Eye (tissue), 1 donor: ENCODE data around the gene SIRT7.

ENCODE experiments used
- DNase-seq: peaks from one replicate; pipeline ENCODE4 v3.0.0-alpha.2; 2015

Gene SIRT7

DNA sequence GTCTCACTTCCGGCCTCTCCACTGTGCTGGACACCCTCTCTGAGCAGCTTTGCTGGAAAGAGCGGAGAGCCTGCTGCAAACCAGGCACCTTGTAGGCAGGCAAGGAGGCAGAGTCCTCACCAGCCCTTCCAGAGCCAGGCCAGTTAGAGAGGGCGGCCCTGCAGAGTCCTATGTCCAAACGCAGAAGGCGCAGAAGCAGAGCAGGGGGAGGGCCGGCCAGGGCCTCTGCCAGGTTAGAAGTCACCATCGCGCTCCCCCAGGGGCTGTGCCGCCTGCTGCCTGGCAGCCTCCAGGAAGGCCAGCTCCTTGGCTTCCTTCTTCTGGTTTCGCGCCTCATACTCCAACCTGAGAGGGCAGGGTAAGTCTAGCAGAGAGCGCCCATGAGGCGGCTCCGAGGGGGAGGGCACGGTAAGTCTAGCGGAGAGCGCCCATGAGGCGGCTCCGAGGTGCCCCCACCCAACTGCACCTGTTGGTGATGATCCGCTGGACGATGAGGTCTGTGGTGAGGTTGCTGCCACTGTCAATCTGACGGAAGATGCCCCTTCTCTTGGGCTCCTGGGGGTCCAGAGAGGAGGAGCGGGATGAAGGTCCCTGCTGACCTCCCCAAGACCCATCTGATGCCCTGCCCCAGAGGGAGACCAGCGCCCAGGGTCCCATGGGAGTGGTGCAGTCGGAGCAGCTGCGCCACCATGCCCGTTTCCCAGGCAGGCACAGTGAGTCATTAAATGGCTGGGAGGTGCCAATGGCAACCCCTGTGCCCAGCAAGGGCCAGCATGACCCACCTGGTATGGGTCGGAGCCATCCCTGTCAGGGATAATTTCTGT is 13.2 kb downstream of the SIRT7 start:
- no peak for DNase-seq

DNA sequence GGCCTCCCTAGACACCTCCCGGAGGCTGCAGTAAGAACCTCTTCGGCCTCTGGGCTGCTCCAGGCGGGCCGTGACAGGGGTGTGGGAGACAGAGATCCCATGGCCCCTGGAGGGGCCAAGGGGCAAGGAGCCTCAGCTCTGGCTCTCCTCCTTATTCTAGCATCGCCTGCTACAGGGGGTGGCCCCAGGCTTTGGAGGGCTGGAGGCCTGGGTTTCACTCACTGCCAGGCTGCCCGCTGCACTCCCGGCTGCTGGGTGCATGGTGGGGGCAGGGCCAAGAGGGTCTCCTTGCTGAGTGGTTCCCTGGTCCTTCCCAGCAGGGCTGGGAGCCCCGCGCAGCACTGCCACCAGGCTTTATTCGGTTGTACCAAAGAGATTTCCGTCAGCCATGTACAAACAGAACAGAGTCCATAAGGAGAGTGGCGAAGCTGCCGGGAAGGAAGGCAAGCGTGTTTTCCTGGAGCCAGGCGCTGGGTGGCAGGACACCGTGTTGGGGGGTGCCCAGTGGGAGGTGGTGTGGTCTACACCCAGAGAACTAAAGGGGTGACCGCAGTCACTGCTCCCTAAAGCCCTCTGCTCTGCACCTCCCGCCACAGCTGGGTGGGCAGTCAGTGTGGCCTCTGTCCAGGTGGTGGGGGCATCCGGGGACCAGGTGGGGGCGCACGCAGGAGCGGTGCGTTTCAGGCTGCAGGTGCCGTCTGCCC is 13.9 kb downstream of the SIRT7 start:
- DNase-seq, result no peak

DNA sequence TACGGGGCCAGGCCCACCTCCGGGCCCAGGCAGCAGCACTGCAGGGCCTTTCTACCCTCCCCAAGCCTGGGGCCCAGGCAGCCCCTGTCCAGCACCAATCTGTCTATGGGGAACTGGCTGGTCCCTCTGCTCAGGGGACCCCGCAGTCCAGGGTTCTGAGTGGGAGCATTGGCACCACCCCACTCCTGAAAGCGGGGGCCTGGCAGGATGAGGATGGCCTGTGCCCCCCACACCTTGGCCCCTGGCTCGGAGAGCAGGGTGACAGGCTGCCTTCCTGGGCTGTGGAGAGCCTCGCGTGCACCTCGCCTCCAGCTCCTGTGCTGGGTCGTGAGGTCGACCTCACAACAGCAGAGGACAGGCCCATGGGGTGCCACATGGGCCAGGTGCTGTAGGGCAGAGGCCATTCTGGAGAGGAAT is 14.6 kb downstream of the SIRT7 start:
- DNase-seq, result no peak

DNA sequence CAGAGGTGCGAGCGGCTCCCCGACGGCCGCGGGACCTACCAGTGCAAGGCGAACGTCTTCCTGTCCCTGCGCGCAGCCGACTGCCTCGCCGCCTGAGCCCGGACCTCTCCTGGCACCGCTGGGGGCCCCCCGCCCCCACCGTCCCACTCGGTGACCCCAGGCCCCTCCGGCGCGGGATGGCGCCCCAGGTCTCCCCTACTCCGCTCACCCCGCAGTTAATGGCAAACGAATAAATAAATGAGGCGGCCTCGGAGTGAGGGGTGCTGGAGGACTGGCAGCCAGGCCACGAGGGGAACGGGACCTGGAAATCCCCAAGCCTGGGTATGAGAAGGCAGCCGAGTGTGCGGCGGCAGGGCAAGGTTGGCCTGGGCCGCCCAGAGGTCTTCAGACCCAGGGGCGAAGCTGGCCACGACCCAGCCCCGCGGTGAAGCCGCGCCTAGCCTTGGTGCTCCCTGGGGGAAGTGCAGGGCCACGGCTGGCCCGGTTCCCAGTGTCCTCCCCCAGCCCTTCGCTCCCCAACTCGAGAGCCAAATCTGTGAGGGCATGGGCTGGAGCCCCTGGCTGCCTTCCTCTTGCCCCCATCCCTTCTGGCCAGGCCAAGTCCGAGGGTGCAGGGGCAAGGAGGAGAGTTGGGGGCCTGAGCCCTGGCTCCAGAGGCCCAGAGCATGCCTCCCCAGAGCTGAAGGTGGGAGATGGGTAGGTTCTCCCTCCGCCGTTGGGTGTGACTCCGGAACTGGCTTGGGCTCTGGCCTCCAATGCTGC is 15.1 kb downstream of the SIRT7 start:
- no peak for DNase-seq

DNA sequence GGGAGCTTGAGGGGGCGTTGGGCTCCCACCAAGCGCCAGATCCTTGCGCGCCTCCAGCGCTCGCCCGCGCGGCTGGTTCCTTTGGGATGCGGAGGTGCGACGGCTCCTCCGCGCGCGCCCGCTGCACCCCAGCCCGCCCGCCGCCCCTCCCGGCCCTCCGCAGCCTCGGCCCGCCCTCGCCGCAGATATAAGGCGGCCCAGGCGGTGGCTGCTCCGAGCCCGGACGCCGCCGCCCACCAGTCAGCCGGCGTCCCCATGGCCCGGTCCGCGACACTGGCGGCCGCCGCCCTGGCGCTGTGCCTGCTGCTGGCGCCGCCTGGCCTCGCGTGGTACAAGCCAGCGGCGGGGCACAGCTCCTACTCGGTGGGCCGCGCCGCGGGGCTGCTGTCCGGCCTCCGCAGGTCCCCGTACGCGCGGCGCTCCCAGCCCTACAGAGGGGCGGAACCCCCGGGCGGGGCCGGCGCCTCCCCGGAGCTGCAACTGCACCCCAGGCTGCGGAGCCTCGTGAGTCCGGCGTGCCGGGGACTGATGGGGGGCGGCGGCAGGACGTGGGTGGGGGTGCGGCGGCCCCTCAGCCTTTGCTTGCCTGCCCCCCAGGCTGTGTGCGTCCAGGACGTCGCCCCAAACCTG is 15.8 kb downstream of the SIRT7 start, which contains the start of gene NPB:
TSS of gene NPB (plus strand) at position 216 of the 630 bp plus-strand sequence. CDS start at position 256, 40 bp downstream.
- DNase-seq, result peak; percentile 43

DNA sequence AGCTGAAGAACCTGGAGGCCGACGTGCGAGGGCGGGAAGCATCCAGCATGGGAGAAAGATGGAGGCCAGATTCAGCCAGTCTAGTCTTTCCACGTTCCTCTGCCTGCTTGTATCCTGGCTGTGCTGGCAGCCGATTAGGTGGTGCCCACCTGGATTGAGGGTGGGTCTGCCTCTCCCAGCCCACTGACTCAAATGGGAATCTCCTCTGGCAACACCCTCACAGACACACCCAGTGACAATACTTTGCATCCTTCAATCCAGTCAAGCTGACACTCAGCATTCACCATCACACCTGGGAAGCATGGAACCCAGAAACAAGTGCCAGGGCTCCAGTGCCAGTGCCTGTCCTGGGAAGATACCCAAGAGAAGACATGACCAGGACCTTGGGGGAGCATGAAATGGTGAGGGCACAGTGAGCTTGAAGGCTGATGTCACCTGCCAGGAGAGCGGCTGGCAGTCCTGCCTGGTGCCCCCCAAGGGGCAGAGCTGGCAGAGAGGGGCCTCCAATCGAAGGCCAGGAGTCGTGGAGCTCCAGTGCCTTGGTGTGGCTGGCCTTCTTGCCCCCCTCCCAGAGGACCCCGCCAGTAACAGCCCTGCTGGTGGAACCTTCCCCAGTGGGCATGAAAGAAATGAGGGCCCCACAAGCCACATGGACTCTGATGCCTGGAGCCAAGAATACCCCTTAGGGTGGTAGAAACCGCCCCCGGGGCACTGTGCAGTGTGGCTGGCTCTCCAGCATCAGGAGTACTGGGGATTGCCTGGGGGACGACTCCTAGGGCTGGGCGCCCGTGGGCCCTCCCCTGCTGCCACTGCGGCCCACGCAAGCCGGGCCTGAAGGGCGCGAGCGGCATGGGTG is 16.6 kb downstream of the SIRT7 start:
- peak; percentile 7 for DNase-seq

DNA sequence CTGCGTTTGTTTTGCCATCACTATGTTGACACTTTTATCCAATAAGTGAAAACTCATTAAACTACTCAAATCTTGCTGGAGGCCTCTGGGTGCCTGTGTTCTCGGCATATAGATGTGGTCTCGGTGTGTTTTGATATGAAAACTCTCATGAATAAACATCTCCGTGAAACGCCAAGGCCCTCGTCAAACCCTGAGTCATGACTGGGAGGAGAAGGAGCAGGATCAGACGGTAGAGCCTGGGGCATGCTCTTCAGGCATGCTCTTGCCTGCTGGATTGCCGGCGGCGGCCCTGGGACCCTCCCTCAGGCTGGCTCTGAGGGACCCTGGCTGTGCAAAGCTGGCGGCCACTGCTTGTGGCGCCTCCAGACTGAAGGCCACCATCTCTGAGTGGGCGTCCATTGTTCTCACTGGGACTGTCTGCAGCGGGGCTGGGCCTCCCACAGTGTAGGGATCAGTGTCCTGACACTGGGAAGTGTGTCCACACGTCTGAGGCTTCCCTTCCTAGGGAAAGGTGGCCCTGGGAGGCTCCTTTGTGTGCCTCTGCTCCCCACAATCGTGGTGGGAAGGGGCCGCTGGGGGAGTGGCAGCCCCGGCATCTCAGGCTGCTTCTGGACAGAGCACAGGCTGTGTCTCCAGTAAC is 17.7 kb downstream of the SIRT7 start:
- no peak for DNase-seq

DNA sequence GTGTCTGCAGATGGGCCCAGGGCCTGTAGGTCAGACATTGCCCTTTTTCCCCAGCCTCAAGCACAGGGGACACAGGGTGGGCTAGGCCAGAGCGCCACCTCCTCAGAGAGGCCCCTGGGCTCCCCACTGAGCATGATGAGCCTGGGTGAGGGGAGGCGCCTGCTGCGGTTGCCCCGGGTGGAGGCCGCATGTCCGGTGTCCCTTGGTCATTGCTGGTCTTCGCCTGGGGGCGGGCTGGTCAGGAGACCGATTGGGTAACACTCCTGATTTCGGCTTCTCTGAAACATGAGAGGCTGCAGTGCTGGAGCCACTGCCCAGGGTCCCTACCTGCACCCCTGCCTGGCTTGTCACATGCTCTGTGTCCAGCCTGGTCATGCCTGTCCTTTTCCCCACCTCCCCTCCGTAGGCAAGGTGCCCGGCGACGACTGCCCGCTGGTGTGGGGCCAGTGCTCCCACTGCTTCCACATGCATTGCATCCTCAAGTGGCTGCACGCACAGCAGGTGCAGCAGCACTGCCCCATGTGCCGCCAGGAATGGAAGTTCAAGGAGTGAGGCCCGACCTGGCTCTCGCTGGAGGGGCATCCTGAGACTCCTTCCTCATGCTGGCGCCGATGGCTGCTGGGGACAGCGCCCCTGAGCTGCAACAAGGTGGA is 18.3 kb downstream of the SIRT7 start:
- DNase-seq, result no peak

DNA sequence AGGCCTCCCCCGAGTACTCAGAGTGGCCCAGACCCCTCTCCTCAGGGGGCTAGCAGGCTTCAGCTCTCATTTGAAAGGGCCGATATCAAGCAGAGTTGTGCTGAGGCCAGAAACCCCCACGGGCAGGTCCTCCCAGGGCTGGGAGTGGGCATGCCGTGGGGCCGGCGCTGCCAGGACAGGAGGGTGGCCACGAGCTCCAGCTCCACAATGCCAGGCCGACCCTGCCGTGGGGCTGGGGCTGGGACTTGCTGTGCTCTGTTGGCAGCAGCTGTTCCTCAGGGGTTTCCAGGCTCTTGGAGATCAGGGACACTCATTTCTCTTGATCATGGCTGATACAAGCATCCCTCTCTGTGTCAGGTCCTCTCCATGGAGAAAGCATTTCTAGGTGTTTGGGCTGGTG is 19.1 kb downstream of the SIRT7 start:
- DNase-seq, result no peak

DNA sequence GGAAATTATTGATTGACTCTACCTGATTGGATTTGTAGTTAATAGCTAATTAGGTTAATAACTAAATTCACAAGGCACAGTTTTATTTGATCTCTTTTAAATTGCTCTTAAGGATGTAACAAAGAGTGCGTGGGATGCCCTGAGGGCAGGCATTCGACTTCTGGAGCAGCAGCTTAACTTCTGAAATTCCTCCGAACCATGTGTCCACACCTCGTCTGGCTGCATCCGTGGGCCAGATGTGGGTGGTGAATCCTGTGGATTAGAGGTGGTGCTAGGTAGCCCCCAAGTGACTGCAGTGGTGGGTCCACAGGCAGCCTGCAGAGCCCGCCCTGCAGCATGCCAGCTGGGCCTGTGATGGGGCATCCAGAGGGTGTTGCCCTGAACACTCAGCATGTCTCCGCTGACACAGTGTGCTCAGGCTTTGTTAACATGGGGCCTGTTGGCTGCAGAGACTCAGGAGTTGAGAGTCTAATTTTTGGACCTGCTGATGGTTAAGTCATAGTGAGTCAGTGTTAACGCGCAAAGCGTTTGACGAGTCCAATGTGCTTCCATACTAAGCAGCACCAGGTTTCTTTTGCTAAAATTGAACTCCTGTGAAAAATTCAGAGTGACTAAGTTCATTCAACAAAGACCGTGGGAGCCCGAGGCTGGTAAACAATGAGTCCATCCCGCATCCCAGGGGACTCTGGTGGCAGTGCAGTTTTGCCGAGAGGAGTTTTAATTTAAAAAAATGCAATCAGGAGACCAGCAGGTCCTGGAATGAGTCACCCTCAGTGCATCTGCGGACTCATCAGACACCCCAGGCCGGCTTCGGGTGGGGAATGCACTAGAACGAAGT is 19.7 kb downstream of the SIRT7 start:
- DNase-seq, result peak; percentile 7

DNA sequence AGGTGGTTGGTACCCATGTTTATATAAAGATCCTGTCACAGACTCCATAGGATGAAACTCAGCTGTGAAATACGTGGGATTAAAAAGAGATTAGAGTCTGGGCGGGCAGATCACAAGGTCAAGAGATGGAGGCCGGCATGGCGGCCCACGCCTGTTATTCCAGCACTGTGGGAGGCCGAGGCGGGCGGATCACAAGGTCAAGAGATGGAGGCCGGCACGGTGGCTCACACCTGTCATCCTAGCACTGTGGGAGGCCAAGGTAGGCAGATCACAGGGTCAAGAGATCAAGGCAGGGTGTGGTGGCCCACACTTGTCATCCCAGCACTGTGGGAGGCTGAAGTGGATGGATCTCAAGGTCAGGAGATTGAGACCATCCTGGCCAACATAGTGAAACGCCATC is 22.6 kb downstream of the SIRT7 start:
- DNase-seq, result no peak

DNA sequence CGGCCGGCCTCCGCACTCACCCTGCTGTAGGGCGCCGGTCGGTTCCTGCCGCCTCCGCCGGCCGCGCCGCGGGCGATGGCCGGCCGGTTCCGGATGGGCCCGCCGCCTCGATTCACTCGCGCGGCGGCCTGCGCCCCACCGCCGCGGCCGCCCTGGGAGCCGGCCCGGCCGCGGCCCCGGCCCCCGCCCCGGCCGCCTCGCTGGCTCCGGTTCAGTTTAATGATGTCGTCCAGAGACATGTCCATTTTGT is 26.7 kb downstream of the SIRT7 start:
- no peak for DNase-seq

DNA sequence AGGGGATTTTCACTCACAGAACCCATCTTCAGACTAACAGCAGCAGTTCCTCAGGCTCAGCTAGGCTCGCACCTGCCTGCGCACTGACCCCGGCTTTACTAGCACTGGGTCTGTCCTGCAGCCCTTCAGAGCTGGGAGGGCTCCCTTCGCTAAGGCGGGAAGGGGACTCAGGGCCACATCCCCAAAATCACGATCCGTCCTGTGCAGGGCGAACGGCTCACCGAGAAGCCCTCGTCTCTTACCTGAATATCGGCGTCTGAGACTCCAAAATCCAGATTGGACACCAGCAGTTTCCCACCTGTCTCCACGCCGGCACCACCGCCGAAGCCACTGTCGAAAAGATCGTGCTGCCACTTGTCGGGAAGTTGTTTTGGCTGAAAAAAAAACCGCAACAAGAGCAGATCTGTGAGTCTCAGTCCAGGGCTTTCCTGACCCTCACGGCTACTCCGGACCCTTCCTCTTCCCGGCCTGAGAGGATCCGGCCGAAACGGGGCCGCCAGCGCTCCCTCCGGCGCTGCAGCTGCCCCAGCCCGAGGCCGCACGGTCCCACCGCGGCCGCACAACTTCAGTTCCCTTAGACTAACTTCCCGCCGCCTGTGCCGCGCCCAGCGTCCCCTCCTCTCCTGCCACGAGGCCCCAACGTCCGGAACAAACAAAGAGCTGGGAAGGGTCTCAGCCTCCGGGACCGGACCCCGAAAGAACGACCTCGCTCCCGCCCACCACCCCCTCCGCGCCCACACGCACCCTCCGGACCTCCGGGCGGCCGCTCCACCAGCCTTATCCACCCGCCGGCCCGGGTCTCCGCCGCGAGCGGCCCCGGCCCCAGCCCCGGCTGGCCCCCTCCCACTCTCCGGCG is 27.3 kb downstream of the SIRT7 start:
- DNase-seq, result peak; percentile 30

DNA sequence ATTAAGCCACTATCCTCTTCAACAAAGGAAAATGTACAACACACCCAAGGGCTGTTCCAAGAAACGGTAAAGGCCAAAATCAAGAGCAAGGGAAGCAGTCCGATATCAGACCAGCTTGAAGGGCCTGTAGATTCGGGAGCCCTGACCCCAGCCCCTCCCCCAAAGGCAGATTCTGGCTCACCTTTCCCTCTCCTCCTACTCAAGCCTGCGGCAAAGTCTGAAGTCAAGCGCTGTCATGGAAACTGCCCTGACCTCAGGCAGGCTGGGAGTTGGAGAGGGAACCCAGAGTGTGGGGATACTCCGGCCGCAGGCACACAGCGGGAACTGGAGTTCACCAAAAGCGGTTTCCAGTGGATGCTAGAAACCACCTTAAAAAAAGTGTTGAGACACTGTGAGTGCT is 28.4 kb downstream of the SIRT7 start:
- no peak for DNase-seq

DNA sequence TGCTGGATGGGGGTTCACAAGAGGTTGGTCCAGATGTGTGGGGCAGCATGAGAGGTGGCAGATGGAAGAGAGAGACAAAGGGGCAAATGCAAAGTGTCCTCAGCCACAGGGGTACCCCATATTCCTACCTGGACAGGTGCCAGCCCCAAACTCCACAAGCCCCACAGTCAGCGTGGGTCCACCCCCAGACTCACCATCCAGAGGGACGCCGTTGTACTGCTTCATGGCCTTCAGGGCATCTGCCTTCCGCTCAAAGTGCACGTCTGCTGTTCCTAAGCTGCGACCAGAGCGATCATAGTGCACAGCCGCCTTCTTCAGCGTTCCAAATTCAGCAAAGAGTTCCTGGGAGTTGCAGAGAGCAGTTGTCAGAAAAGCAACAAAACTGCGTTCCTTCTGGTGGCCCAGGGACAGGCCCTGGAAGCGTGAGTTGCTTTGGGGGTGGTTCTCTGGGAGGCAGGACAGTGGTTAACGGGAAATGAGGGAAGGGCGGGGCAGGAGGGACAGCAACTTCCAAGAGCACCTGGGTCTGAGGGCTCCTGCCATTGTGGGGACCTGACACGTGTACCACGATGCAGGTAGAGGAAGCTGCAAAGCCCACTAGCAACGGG is 28.9 kb downstream of the SIRT7 start:
- DNase-seq, result no peak

DNA sequence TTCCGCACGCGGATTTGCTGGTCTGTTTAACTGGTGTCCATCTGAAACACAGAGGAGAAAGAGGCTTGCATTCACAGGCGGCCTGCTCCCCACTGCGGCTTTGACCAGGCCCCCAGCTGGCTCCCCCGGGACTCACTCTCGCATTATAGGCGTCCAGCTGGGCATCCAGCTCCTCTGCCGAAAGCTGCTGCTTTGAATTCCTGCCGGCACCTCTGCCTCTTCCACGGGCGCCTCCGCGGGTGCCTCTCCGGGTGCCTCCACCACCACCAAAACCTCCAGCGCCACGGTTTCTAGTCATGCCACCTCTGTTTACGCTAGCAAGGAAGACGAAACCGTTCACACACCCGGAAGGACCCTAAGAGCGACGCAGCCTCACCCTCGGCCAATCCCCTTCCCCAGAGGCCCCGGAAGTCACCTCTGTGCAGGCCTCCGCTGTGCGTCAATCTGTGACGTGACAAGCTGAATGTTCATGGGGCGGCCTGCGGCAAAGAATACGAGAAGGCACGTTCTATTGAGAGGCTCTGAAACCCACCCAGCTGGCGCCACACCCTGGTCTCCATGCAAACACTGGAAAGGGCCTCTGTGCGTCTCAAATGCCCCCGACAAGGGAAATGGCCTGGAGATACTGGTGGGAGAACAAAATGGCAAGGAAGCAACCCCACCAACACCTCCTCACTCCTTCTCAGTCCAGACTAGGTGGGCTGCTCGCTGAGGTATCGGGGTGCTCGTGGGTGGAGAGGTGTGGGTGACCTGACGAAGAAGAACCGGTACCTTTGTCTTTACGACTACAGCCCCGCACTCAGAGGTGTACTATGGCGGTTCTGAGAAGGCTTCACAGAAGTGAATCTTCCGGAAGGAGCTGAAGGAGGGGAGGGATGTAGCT is 29.6 kb downstream of the SIRT7 start:
- no peak for DNase-seq

DNA sequence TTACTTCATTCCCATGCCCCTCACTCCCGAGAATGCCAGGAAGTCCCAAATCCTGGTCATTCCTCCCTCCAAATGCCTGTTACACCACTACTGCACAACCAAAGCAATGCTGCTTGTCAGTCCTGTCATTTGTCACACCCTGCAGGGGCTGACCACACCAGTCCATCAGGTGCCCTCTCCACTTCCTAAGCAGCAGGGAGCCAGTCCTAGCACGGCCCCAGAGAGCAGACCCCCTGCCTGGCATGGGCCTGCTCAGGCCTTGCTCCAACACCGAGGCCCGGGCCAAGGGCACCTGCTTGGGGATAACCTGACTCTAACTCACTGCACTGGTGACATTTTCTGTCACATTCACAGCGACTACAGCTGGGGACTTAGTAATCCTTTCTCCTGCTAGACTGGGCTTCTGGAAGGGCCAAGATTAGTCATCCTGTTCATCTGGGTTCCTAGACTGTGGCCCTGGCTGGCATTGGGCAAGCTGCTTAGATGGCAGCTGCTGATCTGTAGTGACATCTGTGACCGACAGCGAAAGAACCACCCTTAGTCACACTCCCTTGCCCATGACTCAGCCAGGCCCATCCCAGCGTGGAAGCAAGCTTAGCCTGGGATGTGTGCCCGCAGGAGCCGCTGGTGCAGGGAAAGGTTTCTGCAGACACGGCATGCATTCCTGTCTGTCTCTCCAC is 32.0 kb downstream of the SIRT7 start:
- DNase-seq, result no peak
